ENCODE results near the gene TCAP.

- TF ChIP-seq CTCF (conservative IDR thresholded peaks at IDR 0.05; ENCODE audit: low read depth, low read length) (no peak), EZH2 (IDR thresholded peaks at IDR 0.05; ENCODE audit: borderline replicate concordance, low read depth, low read length, poor library complexity, severe bottlenecking) (no peak)
Observed at GRCh38 chr17:39714234-39714633, 49.1 kb downstream of the TCAP start.
